ENCODE results near the gene INHA.

- TF ChIP-seq POLR2AphosphoS5 (IDR thresholded peaks at IDR 0.05; ENCODE audit: low read depth, low read length) (no peak), TAF1 (IDR thresholded peaks at IDR 0.05; ENCODE audit: borderline replicate concordance, insufficient read depth, low read length) (no peak), SIN3A (IDR thresholded peaks at IDR 0.05; ENCODE audit: borderline replicate concordance, insufficient read depth, low read length) (no peak)
- TF ChIP-seq, protein P1, sequence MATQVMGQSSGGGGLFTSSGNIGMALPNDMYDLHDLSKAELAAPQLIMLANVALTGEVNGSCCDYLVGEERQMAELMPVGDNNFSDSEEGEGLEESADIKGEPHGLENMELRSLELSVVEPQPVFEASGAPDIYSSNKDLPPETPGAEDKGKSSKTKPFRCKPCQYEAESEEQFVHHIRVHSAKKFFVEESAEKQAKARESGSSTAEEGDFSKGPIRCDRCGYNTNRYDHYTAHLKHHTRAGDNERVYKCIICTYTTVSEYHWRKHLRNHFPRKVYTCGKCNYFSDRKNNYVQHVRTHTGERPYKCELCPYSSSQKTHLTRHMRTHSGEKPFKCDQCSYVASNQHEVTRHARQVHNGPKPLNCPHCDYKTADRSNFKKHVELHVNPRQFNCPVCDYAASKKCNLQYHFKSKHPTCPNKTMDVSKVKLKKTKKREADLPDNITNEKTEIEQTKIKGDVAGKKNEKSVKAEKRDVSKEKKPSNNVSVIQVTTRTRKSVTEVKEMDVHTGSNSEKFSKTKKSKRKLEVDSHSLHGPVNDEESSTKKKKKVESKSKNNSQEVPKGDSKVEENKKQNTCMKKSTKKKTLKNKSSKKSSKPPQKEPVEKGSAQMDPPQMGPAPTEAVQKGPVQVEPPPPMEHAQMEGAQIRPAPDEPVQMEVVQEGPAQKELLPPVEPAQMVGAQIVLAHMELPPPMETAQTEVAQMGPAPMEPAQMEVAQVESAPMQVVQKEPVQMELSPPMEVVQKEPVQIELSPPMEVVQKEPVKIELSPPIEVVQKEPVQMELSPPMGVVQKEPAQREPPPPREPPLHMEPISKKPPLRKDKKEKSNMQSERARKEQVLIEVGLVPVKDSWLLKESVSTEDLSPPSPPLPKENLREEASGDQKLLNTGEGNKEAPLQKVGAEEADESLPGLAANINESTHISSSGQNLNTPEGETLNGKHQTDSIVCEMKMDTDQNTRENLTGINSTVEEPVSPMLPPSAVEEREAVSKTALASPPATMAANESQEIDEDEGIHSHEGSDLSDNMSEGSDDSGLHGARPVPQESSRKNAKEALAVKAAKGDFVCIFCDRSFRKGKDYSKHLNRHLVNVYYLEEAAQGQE (IDR thresholded peaks at IDR 0.05; ENCODE audit: insufficient read depth in 1 of 2, low read depth in 2 of 2, low read length in 2 of 2): no peak
Measured at GRCh38 chr2:219576505-219577388, 4.6 kb downstream of the INHA start.

Measured in PFSK-1 (cell line).